ENCODE data around the gene PRKAR1A.

The PRKAR1A gene

DNA sequence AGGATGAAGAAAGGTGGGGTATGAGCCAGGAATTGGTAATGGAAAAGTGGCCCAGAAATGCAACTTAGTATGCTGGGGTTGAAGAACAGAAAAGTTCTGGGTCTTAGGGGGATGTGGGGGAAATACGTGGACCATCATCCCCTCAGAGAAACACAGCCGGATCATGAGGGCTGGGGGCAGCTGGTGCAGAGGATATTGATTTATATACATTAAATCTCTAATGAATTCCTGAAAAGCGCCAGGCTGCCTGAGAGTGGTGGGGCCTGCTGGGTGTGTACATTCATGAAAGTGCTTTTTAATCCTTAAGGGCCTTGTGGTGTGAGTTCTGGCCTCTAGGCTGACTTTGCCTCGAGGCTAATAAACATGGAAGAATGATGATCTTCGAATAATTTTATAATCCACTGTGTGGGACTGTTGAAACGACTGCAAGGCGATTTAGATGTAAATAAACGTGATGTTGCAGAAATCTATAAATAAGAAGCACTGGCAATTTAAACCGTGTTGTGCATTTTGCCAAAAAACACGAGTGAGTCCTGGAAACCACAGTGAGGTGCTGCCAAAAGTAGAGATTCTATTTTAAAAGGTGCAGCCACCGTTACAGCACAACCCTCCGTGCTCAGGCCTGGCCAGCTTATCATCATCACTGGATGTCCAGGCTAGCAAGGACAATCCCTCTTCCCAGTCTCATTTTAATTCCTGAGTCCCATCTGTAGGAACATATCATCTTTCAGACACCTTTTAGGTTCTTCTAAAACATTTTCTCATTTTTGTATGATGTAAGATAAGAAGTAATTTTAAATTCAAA is 32.1 kb downstream of the PRKAR1A start:
- DNase-seq, result no peak

DNA sequence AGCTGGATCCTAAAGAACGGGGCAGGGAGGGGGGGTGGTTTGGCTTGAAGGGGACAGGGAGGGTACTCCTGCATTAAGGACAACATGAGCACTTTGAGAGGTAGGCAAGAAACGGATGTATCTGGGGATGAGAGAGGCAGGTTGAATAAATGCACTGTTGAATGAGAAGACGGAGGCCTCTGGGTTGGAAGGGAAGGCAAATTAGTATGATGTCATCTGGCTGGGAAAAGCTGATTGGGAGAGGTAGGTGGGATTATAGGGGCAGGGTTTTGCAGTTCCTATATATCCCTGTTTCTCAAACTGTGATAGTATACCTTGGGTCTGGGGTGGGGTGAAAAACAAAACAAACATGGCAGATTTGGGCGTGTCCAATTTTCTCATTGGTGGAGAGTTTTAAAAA is 44.3 kb downstream of the PRKAR1A start:
- no peak for DNase-seq

DNA sequence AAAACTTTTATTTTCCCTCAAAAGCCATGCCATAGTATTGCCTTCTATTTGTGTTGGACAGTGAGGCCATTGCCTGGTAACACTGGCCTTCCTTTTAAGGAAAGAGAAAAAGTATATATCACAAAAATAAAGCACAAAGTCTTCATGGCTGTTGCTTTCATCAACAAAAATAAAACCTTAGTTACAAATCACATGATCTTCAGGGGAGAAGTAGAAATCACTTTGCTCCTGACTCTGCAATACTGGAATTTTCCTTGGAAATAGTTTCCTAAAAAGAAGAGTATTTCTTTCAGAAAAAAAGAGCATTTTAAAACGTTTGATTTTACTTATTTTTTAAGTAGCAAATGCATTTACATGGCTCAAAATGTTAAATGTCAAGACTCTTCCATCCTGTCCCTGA is 47.1 kb downstream of the PRKAR1A start:
- no peak for DNase-seq

DNA sequence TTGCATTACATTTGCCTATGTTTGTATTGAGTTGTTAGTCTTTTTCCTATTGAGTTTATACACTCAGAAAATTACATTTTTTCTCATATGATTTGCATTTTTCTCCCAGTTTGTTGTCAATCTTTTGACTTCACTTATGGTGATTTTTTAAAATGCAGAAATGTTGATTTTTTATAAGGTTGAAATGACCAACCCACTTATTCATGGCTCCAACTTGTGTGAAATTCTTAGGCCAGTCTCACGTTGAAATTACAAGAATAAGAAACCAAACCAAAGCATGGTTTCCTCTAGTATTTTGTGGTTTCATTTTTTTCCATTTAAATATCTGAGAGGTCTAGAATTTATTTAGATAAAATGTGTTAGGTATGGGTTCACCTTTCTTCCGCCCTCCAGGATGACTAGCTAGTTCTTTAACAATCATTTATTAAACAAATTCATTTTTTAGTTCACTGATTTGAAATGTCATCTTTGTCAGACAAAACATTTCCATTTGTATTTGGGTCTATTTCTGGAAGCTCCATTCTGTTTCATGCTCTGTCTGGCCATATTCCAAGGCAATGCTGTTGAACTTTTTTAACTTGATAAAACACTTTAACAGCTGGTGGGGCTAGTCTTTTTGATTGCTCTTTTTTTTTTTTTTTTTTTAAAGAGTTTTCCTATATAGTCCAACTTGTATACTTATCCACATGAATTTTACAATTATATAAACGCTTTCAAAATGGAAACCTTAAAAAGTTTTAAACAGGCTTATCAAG is 48.9 kb downstream of the PRKAR1A start:
- DNase-seq, result no peak

DNA sequence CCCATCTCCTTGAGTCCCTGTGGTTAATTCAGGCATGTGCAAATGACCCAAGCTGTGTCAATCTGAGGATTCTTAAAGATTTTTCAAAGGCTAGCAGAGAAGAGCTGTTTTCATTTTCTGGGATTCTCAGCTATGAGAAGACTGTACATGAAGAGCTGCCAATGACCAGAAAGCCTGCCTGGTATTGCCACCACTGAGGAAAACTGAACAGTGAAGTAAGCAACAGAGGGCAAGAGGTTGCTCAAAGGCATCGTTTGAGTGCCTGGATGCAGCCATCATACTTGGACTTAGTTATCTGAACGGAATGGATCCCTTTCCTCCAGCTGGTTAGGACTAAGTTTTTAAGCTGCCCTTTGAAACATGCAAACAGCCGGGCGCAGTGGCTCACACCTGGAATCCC is 50.5 kb downstream of the PRKAR1A start:
- DNase-seq, result no peak

DNA sequence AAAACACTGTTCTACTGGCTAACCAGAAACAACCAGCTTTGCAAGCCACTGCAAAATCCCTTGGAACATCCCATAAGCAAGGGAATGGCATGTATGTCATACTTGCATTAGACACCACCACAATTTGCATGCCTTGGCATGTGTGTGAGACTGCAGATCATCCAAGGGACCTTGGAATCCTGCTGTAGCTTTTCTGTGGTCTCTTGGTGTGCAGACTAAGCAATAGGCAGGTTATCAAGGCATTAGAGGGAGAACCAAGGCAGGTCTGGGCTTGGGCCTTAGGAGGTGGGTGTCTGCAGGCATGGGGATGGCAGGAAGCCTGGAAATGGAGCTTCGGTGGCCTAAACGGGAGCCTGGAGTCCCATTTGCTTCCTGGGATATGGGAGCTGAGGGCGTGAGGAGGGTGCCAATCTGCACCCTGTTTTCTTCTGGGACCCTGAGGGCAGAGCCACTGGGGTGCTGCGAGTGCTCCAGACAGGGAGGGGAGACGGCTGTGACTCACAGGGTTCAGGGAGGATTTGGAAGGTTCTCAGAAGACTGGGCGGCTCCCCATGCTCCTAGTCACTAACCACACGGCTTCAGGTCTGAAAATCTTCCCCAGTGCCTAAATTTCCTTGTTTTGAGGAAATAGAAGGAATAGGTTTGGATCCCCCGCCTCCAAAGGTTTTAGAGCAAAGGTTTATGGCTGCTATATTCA is 52.3 kb downstream of the PRKAR1A start:
- no peak for DNase-seq

DNA sequence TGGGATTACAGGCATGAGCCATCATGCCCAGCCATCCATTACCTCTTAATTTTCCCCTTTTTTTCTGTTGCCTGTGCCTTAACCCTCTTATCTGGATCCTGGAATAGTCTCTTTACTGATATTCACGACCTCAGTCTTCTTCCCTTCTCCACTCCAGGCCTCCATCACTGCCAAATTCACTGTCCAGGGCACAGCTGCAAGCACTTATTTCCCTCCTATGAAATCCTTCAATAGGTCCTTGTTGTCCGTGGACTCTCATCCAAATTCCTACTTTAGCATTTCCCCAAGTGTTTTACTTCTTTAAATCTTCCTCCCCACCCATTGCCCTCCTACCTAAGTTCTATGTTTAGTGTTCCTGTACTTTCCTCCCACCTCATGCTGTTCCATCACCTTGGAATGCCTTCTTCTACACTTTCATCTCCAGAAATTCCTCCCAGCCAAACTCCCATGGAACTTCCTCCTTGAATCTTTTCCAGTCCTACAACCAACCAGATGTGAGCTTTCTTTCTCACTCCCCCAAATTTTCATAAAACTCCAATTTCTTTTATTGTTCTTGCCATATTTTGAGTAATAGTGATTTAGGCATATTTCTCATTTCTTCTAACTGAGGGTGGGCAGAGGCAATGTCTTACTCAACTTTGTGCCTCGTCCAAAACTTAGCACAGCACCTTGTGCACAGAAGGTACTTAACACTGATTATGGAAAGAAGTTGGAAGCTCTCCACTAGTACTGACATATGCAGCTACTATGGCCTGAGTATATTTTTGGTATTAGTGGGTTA is 53.6 kb downstream of the PRKAR1A start:
- DNase-seq, result no peak

DNA sequence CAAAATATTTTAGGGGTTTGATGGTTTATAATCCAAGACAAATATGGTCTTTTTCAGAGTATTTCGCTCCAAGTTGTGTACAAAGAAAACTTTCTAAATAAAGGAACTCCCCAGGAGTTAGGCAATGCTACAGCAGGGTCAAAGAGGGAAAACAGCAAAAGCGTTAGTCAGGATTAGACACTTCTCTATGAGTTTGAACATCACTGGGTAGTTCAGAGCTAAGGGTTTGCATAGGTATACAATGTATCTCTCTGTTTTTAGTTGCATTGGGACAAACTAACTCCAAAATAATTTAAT is 54.2 kb downstream of the PRKAR1A start:
- no peak for DNase-seq

DNA sequence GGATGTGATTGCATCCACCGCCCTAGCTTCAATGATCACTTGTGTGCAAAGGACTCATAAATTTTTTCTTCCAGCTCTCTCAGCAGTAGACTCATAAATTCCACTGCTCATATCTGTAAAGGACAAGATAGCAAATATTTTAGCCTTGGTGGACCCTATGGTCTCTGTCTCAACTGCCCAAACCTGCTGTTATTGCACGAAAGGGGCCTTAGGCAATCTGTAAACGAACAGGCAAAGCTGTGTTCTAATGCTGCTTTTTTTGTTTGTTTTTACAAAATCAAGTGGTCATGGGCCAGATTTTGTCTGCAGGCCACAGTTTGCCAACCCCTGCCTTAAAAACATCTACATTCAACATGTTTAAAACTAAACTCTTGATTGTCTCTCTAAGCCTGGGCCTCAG is 54.8 kb downstream of the PRKAR1A start:
- DNase-seq, result no peak

DNA sequence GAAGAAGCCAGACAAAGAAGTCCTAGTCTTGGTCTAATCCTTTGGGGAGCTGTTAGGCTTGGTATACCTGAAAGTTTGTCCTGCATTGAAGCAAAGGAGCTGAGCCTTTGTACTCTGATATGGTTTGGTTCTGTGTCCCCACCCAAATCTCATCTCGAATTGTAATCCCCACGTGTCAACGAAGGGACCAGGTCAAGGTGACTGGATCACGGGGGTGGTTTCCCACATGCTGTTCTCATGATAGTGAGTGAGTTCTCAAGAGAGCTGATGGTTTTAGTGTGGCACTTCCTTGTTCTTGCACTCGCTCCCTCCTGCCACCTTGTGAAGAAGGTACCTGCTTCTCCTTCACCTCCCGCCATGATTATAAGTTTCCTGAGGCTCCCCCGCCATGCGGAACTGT is 55.4 kb downstream of the PRKAR1A start:
- no peak for DNase-seq

DNA sequence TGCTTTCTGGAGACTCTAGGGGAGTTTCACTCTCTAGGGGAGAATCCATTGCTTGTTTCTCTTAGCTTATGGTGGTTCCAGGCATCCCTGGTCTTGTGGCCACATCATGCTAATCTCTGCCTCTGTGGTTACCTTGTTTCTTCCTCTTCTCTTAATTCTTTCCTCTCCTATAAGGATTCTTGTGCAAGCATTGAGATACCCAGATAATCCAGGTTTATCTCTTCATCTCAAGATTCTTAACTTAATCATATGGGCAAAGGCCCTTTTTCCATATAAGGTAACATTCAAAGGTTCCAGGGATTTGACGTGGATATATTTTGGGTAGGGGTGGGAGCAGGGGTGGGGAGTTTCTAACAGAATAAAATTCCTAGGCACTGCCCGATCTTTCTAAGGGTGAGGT is 56.4 kb downstream of the PRKAR1A start:
- no peak for DNase-seq

DNA sequence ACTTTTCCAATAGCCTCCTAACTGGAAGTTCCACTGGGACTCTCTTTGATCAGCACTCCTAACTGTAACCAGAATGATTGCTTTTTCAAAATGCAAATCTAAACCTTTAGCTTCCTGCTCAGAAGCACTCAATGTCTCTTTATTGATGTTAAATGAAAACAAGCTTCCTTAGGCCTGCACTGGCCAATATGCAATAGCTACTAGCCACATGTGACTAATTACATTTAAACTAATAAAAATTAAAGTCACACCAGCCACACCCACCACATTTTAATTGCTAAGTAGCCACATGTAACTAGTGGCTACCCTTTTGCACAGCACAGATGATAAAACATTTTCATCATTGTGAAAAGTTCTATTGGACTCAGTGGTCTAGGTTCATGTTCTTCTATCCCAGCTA is 57.1 kb downstream of the PRKAR1A start:
- no peak for DNase-seq

DNA sequence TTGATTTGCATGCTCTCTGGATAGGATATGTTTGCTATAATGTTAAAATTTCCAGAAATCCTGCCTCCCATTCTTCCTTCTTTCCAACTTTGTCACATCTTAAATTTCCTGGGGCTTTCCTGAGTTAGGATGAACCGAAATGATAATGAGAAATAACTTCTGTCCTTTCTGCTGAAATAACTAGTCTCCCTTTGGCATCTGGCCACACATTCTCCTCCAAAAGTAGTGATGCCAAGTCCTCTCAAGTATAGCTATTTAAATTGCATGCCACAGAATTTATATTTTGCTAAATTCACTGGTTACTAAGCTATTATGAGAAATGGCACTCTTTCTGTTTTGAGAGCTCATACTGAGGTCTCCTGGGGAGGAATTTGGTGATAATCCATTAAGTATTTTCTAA is 58.3 kb downstream of the PRKAR1A start:
- no peak for DNase-seq

DNA sequence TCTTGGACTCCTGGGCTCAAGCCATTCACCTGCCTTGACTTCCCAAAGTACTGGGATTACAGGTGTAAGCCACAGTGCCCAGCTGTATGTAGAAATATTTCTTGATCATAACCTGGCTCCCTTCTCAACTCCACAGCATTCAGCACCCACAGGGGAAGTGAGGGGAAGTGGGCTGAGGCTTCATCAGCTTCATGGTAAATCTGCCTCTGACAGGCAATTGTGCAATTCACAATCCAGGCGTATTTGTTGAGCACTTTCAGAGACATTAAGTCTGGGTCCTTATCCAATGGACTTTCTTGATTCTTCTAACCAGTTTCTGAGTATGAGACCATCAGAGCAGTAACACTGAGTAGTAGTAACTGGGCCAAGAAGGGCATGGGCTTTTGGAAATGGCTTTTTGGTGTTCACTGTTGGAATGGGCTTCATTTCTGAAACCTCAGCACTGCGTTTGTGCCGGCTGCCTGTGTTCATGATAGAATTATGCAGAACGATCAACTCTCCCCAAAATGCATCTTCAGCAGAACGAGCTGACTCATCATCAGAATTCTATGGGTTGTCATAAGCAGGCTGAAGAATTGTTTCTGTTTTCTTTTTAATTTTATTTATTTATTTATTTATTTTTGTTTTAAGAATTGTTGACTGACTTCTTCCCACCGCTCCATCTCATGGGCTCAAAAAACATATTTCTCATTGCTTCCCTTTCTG is 60.1 kb downstream of the PRKAR1A start:
- DNase-seq, result no peak

DNA sequence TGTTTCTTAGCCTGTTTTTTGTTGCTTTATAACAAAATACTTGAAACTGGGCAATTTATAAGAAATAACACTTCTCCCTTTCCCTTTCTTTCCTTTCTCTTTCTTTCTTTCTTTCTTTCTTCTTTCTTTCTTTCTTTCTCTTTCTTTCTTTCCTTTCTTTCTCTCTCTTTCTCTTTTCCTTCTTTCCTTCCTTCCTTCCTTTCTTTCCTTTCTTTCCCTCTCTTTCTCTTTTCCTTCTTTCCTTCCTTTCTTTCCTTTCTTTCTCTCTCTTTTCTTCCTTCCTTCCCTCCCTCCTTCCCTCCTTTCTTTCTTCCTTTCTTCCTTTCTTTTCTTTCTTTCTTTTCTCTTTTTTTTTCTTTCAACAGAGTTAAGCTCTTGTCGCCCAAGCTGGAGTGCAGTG is 61.1 kb downstream of the PRKAR1A start:
- DNase-seq, result no peak

DNA sequence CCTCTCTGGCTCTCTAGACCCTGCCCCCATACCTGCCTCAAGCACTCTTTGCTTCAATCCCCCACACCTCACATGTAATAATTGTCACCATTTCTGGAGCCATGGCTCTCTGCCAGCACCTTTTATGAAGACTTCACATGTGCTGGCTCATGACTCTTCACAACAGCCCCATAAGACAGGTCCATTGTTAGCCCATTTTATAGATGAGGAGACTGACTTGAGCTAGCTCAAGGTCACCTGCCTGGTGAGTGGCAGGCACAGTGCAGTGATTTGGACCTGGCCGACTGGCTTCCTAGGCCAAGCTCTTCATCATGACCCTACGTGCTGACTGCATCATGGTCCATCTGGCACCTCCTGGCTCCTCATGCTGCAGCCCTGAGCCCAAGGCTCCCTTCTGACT is 63.9 kb downstream of the PRKAR1A start:
- no peak for DNase-seq

DNA sequence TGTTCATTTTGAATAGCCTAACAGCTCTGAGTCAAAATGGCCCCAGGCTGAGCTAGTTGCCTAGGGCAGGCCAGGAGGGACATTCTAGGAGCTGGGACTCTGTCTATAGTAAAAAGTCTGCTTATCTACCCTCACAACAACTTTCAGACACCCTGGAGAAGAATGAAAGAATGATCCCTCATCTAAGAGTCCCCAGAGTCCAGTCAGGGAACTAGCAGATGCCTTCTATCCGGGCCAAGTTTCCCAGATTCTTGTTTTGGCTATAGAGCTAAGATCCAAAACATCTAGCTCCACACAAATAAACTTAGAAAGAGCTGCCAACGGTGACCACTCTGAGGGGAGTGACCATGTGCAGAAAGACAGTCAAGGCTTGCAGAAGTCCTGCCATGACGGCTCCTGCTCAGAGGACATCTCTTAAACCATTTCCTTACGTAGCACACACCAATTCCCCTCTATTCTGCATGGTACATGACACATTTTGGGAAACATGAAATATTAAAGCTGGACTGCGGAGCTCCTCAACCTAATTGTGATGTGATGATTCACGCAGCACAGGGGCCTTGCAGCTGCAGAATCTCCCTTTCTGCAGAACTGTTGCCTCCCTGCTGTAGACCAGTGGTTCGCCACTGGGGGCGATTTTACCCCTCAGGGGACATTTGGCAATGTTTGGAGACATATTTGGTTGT is 64.7 kb downstream of the PRKAR1A start:
- no peak for DNase-seq

DNA sequence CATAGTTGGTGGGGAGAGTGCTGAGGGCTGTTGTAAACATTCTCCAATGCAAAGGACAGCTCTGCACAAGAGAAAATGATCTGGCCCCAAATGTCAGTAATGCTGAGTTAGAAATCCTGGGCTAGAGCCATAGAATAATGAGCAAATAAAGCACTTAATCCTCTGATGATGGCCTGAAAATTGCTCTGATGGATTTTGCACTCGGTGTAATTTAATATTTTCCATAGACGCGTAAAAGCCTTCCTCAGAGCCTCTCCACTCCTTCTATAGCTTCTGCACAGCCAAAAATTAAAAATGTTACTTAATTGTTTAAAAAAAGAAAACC is 65.2 kb downstream of the PRKAR1A start:
- DNase-seq, result no peak

DNA sequence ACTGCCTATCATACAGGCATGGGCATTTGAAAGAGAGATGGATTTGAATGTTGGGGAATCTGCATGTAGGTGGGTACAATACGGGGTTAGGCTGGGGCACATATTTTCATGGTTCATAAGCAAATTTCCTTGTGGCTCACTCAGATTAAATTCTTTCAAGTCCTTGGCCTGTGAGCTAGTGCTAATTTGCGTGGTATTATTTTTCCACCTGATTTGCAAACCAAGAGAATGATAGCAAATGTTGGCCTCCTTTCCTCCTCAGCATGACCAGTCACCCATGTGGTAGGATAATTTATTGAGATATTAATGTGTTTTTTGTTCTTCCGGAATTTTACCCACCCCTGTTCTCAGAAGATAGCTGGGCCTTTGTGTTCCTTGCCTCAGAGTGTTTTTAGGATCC is 66.0 kb downstream of the PRKAR1A start:
- DNase-seq, result no peak

DNA sequence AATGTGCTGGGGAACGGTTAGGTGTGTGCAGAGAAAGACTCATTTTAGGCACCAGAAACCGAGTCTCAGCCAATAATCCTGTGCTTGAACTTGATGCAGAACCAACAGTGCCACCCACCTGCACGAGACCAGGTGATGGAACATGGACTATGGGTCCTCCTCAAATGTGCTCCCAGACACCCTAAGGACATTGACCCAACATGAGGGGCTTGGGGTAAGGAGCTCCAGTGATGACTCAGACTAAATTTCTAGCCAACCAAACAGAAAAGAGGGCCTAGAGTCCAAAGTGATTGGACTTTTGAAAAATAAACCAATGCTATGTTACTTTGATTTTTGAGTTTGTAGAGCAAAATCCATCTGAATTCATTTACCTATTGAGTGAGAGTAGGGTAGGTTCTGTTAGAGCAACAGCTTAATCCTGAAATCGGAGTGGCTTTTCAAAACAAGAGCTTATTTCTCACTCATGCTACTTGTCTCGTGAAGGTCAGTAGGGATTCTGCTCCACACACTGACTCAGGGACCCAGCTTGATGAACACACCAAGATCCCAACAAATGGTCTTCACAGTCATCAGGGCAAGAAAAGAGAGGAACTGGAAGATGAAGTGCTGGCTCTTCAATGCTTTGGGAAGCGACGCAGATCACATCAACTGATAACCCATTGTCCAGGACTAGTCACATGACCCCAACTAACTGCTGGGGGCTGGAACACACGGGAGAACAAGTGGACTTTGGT is 67.1 kb downstream of the PRKAR1A start:
- DNase-seq, result no peak

DNA sequence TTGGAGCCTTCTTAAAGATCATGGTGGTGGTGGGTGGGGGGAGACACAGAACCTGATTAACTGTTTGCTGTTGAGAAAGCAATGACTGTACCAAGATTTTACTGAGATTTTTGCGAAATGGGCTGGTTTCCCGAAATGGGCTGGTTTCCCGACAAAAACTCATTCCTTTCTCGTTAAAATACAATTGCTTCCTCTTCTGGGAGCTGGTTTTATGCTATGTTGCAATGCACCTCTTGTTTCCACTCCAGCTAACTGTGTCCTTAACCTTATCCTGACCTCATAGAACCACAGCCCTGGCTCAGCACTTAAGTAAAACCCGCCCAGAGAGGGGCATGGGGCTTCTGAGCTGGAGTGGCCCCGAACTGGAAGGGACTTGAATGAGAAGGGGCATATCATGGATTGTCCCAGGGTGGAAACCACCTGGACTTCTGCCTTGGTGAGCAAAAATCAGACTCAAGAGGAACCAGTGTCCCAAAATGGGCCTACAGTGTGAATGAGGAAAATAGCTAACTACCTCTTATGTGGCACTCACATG is 68.1 kb downstream of the PRKAR1A start:
- DNase-seq, result no peak
